Breast epithelium (tissue), 4 donors: Measurements from ENCODE around the gene CDH23. TPM values are rescaled to one million over a fixed set of nuclear protein-coding genes. Genes with fewer than 3 reads are reported as not detected.

ENCODE experiments used
- DNase-seq, 2 donors: peaks; one replicate each; pipeline ENCODE4 v3.0.0-alpha.2; 2019; ENCODE audit warnings: low spot score in 2 of 2
- H3K27ac ChIP-seq, 2 donors: fragments of 200-600 bp; sonication (generic) in 1 of 2; one replicate each; pipeline ENCODE4 v1.5.1; 2016 to 2019; ENCODE audit warnings: mild to moderate bottlenecking in 1 of 2
- H3K27me3 ChIP-seq, 2 donors: fragments of 200-600 bp; sonication (generic) in 1 of 2; one replicate each; pipeline versions ENCODE4 v1.5.1 to v1.6.0; 2017 to 2019; ENCODE audit warnings: control low read depth in 1 of 2, mild to moderate bottlenecking in 1 of 2
- H3K36me3 ChIP-seq: fragments of 200-600 bp; one replicate; pipeline ENCODE4 v1.5.1; 2019
- H3K4me1 ChIP-seq, 2 donors: fragments of 200-600 bp; sonication (generic); one replicate each; pipeline ENCODE4 v1.5.1; 2016 to 2019; ENCODE audit warnings: control low read depth in 1 of 2
- H3K4me3 ChIP-seq, 3 donors: fragments of 200-600 bp; sonication (generic); 1 replicate in 2 of 3; 2 replicates in 1 of 3; pipeline ENCODE4 v1.5.1; 2016 to 2019; ENCODE audit warnings: mild to moderate bottlenecking in 3 of 3, moderate library complexity in 2 of 3
- H3K9me3 ChIP-seq, 2 donors: fragments of 200-600 bp; sonication (generic) in 1 of 2; one replicate each; pipeline ENCODE4 v1.5.1; 2016 to 2019; ENCODE audit warnings: control low read depth in 1 of 2
- POLR2A ChIP-seq: fragments of 450-650 bp; IDR thresholded peaks from one replicate; pipeline ENCODE4 v1.6.1; 2016; ENCODE audit warnings: antibody characterized with exemption, mild to moderate bottlenecking, moderate library complexity
- POLR2AphosphoS5 ChIP-seq, 3 donors: sonication (generic); formaldehyde crosslinking; IDR thresholded peaks; one replicate each; pipeline ENCODE4 v1.6.1; 2017; ENCODE audit warnings: antibody characterized with exemption in 3 of 3
- intact Hi-C: fragments of 100-400 bp; cut with DNase I; formaldehyde crosslinking; loops from one replicate; pipeline ENCODE4 v1.15.1; 2023; ENCODE audit warnings: low total_unique reads
- total RNA-seq, 3 donors: library from RNA; depleted of rRNA; stranded (reverse); fragments of >200 nt; gene quantifications; one replicate each; pipeline ENCODE4 v1.1.0, GENCODE V29; 2016
- TF ChIP-seq, protein P1 (sequence below), 3 donors: fragments of 450-650 bp; IDR thresholded peaks; one replicate each; pipeline ENCODE4 v1.5.1; 2016 to 2017; ENCODE audit warnings: antibody characterized with exemption in 3 of 3, mild to moderate bottlenecking in 3 of 3, moderate library complexity in 3 of 3

The CDH23 gene
- total RNA-seq, 3 donors from 2014 or later = 8.5 to 13.8 (median 11.6) TPM

DNA sequence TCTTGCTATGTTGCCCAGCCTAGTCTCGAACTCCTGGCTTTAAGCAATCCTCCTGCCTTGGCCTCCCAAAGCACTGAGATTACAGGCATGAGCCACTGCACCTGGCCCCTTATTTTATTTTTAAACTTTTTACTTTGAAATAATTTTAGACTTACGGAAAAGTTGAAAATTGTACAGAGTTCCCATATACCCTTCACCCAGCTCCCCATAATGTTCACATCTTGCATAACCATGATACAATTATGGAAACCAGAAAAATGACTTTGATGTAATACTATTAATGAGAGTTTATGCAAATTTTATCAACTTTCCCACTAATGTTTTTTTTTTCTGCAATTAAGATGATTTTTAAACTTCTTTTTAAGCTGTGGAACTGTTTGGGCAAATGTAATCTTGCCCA is 58.3 kb downstream of the CDH23 start:
- no peak overlapping the region for H3K4me3 ChIP-seq
- no peaks in the 10 kb centered on the region for H3K9me3 ChIP-seq
- no peaks in the 10 kb centered on the region for H3K4me1 ChIP-seq
- no peak for DNase-seq
- H3K27ac ChIP-seq = no peak overlapping the region
- intact Hi-C loops = no loop called here
- TF ChIP-seq POLR2A = no peak
- TF ChIP-seq POLR2AphosphoS5 (IDR thresholded peaks at IDR 0.05) = no peak
- TF ChIP-seq, protein P1, sequence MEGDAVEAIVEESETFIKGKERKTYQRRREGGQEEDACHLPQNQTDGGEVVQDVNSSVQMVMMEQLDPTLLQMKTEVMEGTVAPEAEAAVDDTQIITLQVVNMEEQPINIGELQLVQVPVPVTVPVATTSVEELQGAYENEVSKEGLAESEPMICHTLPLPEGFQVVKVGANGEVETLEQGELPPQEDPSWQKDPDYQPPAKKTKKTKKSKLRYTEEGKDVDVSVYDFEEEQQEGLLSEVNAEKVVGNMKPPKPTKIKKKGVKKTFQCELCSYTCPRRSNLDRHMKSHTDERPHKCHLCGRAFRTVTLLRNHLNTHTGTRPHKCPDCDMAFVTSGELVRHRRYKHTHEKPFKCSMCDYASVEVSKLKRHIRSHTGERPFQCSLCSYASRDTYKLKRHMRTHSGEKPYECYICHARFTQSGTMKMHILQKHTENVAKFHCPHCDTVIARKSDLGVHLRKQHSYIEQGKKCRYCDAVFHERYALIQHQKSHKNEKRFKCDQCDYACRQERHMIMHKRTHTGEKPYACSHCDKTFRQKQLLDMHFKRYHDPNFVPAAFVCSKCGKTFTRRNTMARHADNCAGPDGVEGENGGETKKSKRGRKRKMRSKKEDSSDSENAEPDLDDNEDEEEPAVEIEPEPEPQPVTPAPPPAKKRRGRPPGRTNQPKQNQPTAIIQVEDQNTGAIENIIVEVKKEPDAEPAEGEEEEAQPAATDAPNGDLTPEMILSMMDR (IDR thresholded peaks at IDR 0.05) = no peak
- H3K27me3 ChIP-seq = no peaks in the 10 kb centered on the region
- H3K36me3 ChIP-seq = no peaks in the 10 kb centered on the region

DNA sequence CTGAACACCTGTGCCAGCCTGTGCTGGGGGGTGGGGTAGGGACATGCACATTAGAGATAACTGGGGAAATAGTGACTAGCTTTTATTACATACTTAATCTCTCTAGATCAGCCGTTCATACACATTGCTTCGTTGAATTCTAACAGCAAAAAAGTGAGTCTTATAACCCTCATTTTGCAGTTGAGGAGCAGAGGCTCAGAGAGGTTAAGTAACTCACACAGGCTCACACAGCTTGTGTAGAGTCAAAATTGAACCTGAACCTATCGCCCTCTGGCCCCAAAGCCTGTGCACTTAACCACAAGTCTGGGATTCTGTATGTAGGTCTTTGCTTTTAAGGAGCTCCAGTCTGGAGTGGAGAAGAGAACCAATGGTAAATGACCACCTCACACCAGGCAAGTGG is 59.9 kb downstream of the CDH23 start:
- TF ChIP-seq, protein P1 (IDR thresholded peaks at IDR 0.05) = no peak
- no peak for TF ChIP-seq POLR2A
- no peak for TF ChIP-seq POLR2AphosphoS5 (IDR thresholded peaks at IDR 0.05)
- intact Hi-C loops = no loop called here
- Histone ChIP-seq H3K27me3 (no peaks in the 10 kb centered on the region), H3K36me3 (no peaks in the 10 kb centered on the region), H3K4me3 (no peak overlapping the region), H3K9me3 (no peaks in the 10 kb centered on the region), H3K27ac (no peak overlapping the region), H3K4me1 (no peaks in the 10 kb centered on the region)
- DNase-seq = no peak

DNA sequence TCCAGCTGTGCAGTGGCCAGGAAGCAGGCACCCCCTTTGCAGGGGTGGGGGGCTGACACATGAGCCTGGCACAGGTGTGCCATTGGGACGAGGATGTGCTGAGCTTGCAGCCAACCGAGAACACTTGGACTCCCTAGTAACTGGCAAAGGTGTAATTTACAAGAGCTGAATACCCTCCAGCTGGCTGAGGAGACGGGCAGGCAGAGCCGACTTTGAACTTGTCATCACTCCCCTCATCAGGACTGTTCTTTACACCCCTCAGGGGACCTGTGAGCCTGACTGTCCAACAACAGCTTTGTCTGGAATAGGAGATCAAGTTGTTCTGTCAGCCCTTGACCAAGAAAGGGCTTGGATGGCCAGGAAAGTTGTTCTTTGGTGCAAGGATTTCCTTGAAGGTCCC is 61.2 kb downstream of the CDH23 start:
- no peaks in the 10 kb centered on the region for H3K36me3 ChIP-seq

DNA sequence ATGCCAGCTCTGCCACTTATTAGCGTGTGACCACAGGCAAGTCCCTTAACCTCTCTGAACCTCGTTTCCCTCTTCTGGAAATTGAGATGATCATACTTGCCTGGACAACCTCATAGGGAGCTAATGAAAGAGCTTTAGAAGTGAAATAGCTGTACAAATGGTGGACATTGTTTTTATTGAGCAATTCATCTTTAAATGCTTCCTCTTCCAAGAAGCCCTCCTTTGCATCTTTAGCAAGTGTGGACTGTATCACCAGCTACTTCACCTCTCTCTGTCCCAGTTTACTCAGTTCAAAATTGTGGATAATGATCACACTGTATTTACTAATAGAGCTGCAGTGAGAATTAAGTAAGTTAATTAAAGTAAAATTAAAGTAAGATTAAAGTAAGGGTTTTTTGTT is 61.7 kb downstream of the CDH23 start:
- H3K27me3 ChIP-seq = no peaks in the 10 kb centered on the region
- no peak overlapping the region for H3K4me3 ChIP-seq
- no peak overlapping the region for H3K27ac ChIP-seq
- H3K36me3 ChIP-seq = no peaks in the 10 kb centered on the region
- no peak for DNase-seq
- TF ChIP-seq, protein P1 (IDR thresholded peaks at IDR 0.05) = no peak
- TF ChIP-seq POLR2A = no peak
- no peak for TF ChIP-seq POLR2AphosphoS5 (IDR thresholded peaks at IDR 0.05)
- H3K4me1 ChIP-seq = no peaks in the 10 kb centered on the region
- no peaks in the 10 kb centered on the region for H3K9me3 ChIP-seq
- intact Hi-C loops = no loop called here

More for the DNA sequence above, 61.2 kb downstream of the CDH23 start:
- Histone ChIP-seq H3K4me1 (no peaks in the 10 kb centered on the region), H3K4me3 (no peak overlapping the region), H3K27ac (no peak overlapping the region), H3K9me3 (no peaks in the 10 kb centered on the region), H3K27me3 (no peaks in the 10 kb centered on the region)
- intact Hi-C loops = no loop called here
- DNase-seq = no peak
- TF ChIP-seq POLR2AphosphoS5 (IDR thresholded peaks at IDR 0.05) (no peak), POLR2A (no peak)
- TF ChIP-seq, protein P1 (IDR thresholded peaks at IDR 0.05) = no peak

DNA sequence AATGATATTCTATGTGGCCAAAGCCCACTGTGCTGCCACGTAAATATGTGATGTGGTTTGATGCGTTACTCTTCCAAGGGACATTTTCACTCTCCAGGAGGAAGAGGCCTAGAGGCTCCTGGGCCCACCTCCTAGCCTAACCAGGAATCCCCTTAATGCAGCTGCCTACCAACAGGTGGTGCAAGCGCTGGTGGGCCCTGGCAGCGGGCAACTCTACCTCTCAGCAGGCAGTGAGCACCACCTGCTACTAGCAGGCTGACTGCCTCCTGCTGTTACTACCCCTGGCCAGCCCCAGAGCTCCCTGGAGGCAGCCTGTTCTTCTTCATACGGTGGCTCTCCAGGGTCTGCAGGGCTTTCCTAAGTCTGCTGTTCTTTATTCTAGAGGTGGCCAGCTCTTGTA is 62.8 kb downstream of the CDH23 start:
- Histone ChIP-seq H3K36me3 (no peaks in the 10 kb centered on the region), H3K9me3 (no peaks in the 10 kb centered on the region), H3K4me3 (no peak overlapping the region), H3K4me1 (no peaks in the 10 kb centered on the region), H3K27me3 (no peaks in the 10 kb centered on the region), H3K27ac (no peak overlapping the region)
- no peak for DNase-seq
- intact Hi-C loops = no loop called here
- TF ChIP-seq POLR2A = no peak
- TF ChIP-seq, protein P1 (IDR thresholded peaks at IDR 0.05) = no peak
- no peak for TF ChIP-seq POLR2AphosphoS5 (IDR thresholded peaks at IDR 0.05)
